GM18907 (cell line): ENCODE results near the gene ATF7IP2.
"Not testable (repeated sequence)": the region's sequence is repeated elsewhere in the genome, so short reads cannot be mapped to it uniquely, and the experiment has no call there.

Experiments used
- ATAC-seq: cut with Tn5 transposase; IDR thresholded peaks from one replicate; pipeline ENCODE4 v1.9.1; 2021; ENCODE audit warnings: mild to moderate bottlenecking, moderate library complexity; ENCODE audit not compliant: unreplicated experiment

ATF7IP2 gene

GRCh38 chr16:10505286-10505685, 119.4 kb downstream of the ATF7IP2 start:
- ATAC-seq, result not testable (repeated sequence)

- peak; percentile 90 for ATAC-seq
These were observed 123.7 kb downstream of the ATF7IP2 start for GRCh38 chr16:10509534-10510025.

- ATAC-seq, result no peak
These were observed 124.4 kb downstream of the ATF7IP2 start for GRCh38 chr16:10510279-10510678.

DNA sequence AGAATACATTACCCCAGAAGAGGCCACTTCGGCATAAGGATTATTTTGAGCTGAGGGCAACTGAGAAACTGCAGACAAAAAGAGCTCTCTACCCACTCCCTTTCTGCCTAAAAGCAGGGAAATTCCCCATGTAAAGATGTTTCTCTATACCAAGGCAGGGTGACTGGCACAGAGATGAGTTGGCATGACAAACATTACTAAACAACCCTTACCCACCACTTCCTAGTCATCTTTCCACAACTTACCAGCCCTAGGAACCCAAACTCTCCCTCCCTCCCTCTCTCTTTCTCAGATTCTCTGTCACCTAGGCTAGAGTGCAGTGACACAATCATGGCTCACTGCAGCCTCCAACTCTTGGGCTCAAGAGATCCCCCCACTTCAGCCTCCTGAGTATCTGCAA, 126.0 kb downstream of the ATF7IP2 start:
- no peak for ATAC-seq

DNA sequence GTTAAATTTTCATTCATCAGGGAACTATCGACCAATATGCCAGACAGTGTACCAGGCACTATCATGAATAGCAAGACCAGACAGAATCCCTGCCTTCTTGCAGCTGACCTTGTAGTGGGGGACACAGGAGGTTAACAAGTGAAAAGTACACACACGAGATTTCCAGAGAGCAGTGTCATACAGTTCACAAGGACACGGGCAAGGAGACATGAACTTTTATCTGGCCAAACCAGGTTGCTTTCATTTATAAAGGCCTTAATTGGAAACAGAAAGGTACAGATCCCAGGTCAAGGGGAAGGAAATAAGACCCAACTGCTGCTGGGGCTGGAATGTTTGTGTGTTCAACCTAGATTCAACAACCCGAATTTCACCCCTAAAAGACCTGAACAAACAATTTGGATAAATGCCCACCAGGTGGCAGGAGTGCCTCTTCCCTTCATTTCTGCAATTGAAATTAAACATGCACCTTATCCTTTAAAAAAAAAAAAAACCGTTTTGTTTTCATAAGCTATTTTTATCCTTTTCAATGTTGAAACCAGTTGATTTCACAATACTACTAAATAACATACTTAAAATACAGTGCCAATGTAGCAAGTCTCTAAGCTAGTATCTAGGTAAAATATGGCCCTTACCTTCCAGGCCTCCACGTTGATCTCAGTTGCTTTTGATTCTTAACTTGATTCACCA, 128.7 kb downstream of the ATF7IP2 start:
- peak; percentile 46 for ATAC-seq

DNA sequence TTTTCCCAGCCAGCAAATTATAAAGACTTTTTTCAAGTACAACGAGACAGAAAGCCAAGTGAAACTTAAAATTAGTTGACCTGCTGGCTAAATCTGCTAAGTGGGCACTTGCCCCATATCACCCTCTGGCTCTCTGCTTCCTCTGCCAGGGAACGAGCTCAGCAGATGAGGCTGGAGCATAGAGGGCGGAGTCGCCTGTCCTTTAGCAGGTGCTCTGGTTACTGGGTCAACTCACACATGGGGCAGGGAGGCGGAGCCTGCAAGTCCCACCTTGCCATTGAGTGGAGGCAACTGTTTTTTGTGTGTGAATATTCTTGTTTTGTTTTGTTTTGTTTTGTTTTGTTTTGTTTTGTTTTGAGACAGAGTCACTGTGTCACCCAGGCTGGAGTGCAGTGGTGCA, 132.0 kb downstream of the ATF7IP2 start:
- ATAC-seq, result no peak

- ATAC-seq, result no peak
These were observed 132.7 kb downstream of the ATF7IP2 start for GRCh38 chr16:10518479-10519041.

- ATAC-seq, result no peak
These were observed 133.4 kb downstream of the ATF7IP2 start for GRCh38 chr16:10519297-10519696.

- ATAC-seq, result no peak
These were observed 134.3 kb downstream of the ATF7IP2 start for GRCh38 chr16:10519929-10520868.

GRCh38 chr16:10520869-10521578, 135.2 kb downstream of the ATF7IP2 start:
- ATAC-seq, result no peak

DNA sequence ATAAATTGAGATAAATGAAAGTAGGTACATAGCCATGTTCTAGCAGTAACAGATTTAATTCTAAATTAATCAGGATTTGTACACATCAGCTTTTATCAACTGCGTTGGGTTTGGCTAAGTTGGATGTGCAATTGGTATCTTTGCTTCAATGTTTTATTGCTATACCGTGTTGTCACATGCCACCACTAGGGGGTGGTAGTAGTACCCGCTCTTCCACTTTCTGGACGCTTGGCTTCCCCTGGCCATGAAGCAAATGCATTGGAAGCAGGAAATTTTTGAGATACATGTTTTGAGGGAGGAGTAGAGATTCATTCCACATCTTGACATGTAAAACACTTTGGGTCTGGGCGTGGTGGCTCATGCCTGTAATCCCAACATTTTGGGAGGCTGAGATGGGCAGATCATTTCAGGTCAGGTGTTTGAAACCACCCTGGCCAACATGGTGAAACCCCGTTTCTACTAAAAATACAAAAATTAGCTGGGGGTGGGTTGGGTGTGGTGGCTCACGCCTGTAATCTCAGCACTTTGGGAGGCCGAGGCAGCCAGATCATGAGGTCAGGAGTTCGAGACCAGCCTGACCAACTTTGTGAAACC, 135.9 kb downstream of the ATF7IP2 start:
- ATAC-seq, result no peak

GRCh38 chr16:10522966-10523365, 137.1 kb downstream of the ATF7IP2 start:
- ATAC-seq, result no peak

- ATAC-seq, result no peak
These were observed 139.5 kb downstream of the ATF7IP2 start for GRCh38 chr16:10525214-10525825.

GRCh38 chr16:10526962-10527361, 141.1 kb downstream of the ATF7IP2 start:
- no peak for ATAC-seq

- no peak for ATAC-seq
These were observed 142.8 kb downstream of the ATF7IP2 start for GRCh38 chr16:10528635-10529034.

- no peak for ATAC-seq
These were observed 144.2 kb downstream of the ATF7IP2 start for GRCh38 chr16:10529895-10530669.

DNA sequence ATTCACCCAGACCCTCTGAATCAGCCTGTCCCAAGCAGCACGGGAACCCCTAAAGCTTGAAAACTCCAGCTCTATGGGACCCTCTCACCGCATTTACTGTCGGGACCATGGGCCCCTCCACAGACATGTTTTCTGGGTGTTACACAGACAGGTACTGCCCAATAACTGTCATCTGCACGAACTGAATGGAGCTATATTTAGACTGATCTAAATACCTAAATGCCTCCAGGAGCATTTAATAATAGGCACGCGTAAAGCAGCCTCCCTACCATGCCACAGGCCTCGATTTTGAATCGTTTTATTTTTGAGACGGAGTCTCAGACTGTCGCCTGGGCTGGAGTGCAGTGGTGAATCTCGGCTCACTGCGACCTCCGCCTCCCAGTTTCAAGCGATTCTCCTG, 144.8 kb downstream of the ATF7IP2 start:
- no peak for ATAC-seq

- ATAC-seq, result no peak
These were observed 145.7 kb downstream of the ATF7IP2 start for GRCh38 chr16:10531582-10531981.
